Muscle of leg (tissue), 16 donors: ENCODE measurements around the gene OR9Q1. TPM values are rescaled to one million over a fixed set of nuclear protein-coding genes. Genes with fewer than 3 reads are reported as not detected.

Experiments used
- DNase-seq: peaks from one replicate; pipeline ENCODE4 v3.0.0; 2013
- H3K27ac ChIP-seq: one replicate; pipeline ENCODE4 v1.5.1; 2013; ENCODE audit warnings: mild to moderate bottlenecking, low read length, control low read depth
- H3K27me3 ChIP-seq: one replicate; pipeline ENCODE4 v1.6.1; 2013; ENCODE audit warnings: low read length; ENCODE audit not compliant: control insufficient read depth, insufficient read depth
- H3K36me3 ChIP-seq: one replicate; pipeline ENCODE4 v1.6.1; 2013; ENCODE audit warnings: low read length; ENCODE audit not compliant: control insufficient read depth, insufficient read depth
- H3K4me1 ChIP-seq: one replicate; pipeline ENCODE4 v1.6.1; 2013; ENCODE audit warnings: low read length; ENCODE audit not compliant: control insufficient read depth, insufficient read depth
- H3K4me3 ChIP-seq: one replicate; pipeline ENCODE4 v1.5.1; 2013; ENCODE audit warnings: low read length, control low read depth
- H3K9me3 ChIP-seq: replicated peaks from 2 replicates; pipeline ENCODE4 v1.6.1; 2013; ENCODE audit warnings: low read depth, low read length; ENCODE audit not compliant: control insufficient read depth
- WGBS: methylation state at CpG from one replicate; pipeline ENCODE4 v1.1.5; 2013; ENCODE audit warnings: missing lambda C conversion rate; ENCODE audit not compliant: insufficient coverage; 5-methylcytosine and 5-hydroxymethylcytosine counted together
- long read RNA-seq, 11 donors: transcript quantifications; one replicate each; lab custom pipeline, GENCODE V29; 2026
- polyA plus RNA-seq, 8 donors: library from polyadenylated mRNA; unstranded; fragments of 120-200 nt; gene quantifications; one replicate each; pipeline versions ENCODE4 v1.2.1 to v1.2.3, GENCODE V29; 2013; ENCODE audit warnings: inconsistent platforms in 1 of 8, low replicate concordance in 1 of 8; ENCODE audit not compliant: insufficient read length in 8 of 8, insufficient read depth in 1 of 8
- total RNA-seq: library from RNA; stranded (reverse); fragments of 120-200 nt; gene quantifications from one replicate; pipeline ENCODE4 v1.2.4, GENCODE V29; 2013

Gene OR9Q1
- total RNA-seq (not detected), polyA plus RNA-seq (not detected)
- long read RNA-seq, donor 1: 0 reads
- long read RNA-seq, donor 2: 0 reads
- long read RNA-seq, donor 3: 0 reads
- long read RNA-seq, donor 4: 0 reads
- long read RNA-seq, donor 5, partial matches to known transcripts: 0 of 2 reads
- long read RNA-seq, donor 5, other reads (novel, unspliced or antisense): 0 of 2 reads
- long read RNA-seq, donor 6: 0 reads
- long read RNA-seq, donor 7: 0 reads
- long read RNA-seq, donor 8, partial matches to known transcripts: 0 of 3 reads
- long read RNA-seq, donor 8, other reads (novel, unspliced or antisense): 0 of 3 reads
- long read RNA-seq, donor 9: 0 reads
- long read RNA-seq, donor 10: 0 reads
- long read RNA-seq, donor 11: 0 reads

- H3K4me3 ChIP-seq: no peak within 1 kb of the TSS
- H3K4me1 ChIP-seq: peaks cover 13% of the 10 kb centered on the region
Measured at GRCh38 chr11:58023435-58023931, at the start of gene OR9Q1. Gene OR9Q1 (plus strand): TSS chr11:58023881. CDS start chr11:58179445, 155,564 bp downstream.

GRCh38 chr11:57974132-57974531 lies 49.5 kb upstream of the OR9Q1 start:
- no peaks in the 10 kb centered on the region for H3K9me3 ChIP-seq
- no peak for DNase-seq
- H3K27me3 ChIP-seq: no peaks in the 10 kb centered on the region
- no peak overlapping the region for H3K27ac ChIP-seq
- H3K4me1 ChIP-seq: peaks cover 7% of the 10 kb centered on the region
- no peak overlapping the region for H3K4me3 ChIP-seq
- no peaks in the 10 kb centered on the region for H3K36me3 ChIP-seq
- WGBS: no CpG with 5 or more reads among the region's 1 CpG

More at GRCh38 chr11:58023435-58023931, at the start of gene OR9Q1:
- Histone ChIP-seq H3K36me3 (no peaks in the 10 kb centered on the region), H3K27ac (peak within 1 kb of the TSS; percentile 83), H3K27me3 (no peaks in the 10 kb centered on the region), H3K9me3 (no peaks in the 10 kb centered on the region)
- peak; percentile 20 for DNase-seq
- 17% methylated on average over 1 of the region's 5 CpGs for WGBS

GRCh38 chr11:57974848-57975601 lies 48.7 kb upstream of the OR9Q1 start:
- H3K36me3 ChIP-seq: no peaks in the 10 kb centered on the region
- peaks cover 7% of the 10 kb centered on the region for H3K4me1 ChIP-seq
- peak overlapping the region; percentile 66 for H3K27ac ChIP-seq
- H3K4me3 ChIP-seq: no peak overlapping the region
- no peaks in the 10 kb centered on the region for H3K9me3 ChIP-seq
- DNase-seq: peak; percentile 91
- 91% methylated on average over 12 of the region's 15 CpGs for WGBS
- no peaks in the 10 kb centered on the region for H3K27me3 ChIP-seq

GRCh38 chr11:57977709-57978108 lies 46.0 kb upstream of the OR9Q1 start:
- H3K4me1 ChIP-seq: peaks cover 7% of the 10 kb centered on the region
- no peak for DNase-seq
- no peak overlapping the region for H3K4me3 ChIP-seq
- no peaks in the 10 kb centered on the region for H3K9me3 ChIP-seq
- no peaks in the 10 kb centered on the region for H3K27me3 ChIP-seq
- H3K27ac ChIP-seq: no peak overlapping the region
- H3K36me3 ChIP-seq: no peaks in the 10 kb centered on the region
- WGBS: no CpG with 5 or more reads among the region's 2 CpGs

- no peak for DNase-seq
- no peaks in the 10 kb centered on the region for H3K27me3 ChIP-seq
- H3K27ac ChIP-seq: no peak overlapping the region
- no peaks in the 10 kb centered on the region for H3K36me3 ChIP-seq
- peaks cover 7% of the 10 kb centered on the region for H3K4me1 ChIP-seq
- WGBS: 100% methylated on average over 1 of the region's 3 CpGs
- no peaks in the 10 kb centered on the region for H3K9me3 ChIP-seq
- no peak overlapping the region for H3K4me3 ChIP-seq
Measured at GRCh38 chr11:57978686-57979531, 44.8 kb upstream of the OR9Q1 start.

- WGBS: 70% methylated on average over 1 of the region's 1 CpG
- H3K9me3 ChIP-seq: no peaks in the 10 kb centered on the region
- no peak overlapping the region for H3K27ac ChIP-seq
- H3K27me3 ChIP-seq: no peaks in the 10 kb centered on the region
- no peaks in the 10 kb centered on the region for H3K36me3 ChIP-seq
- H3K4me1 ChIP-seq: peaks cover 7% of the 10 kb centered on the region
- DNase-seq: no peak
- no peak overlapping the region for H3K4me3 ChIP-seq
Measured at GRCh38 chr11:57979532-57980079, 44.1 kb upstream of the OR9Q1 start.

GRCh38 chr11:57980201-57980600 lies 43.5 kb upstream of the OR9Q1 start:
- no peak for DNase-seq
- peaks cover 7% of the 10 kb centered on the region for H3K4me1 ChIP-seq
- no peaks in the 10 kb centered on the region for H3K9me3 ChIP-seq
- no peaks in the 10 kb centered on the region for H3K27me3 ChIP-seq
- no peak overlapping the region for H3K4me3 ChIP-seq
- H3K36me3 ChIP-seq: no peaks in the 10 kb centered on the region
- H3K27ac ChIP-seq: no peak overlapping the region
- 80% methylated on average over 1 of the region's 2 CpGs for WGBS

- Histone ChIP-seq H3K4me1 (peaks cover 7% of the 10 kb centered on the region), H3K27me3 (no peaks in the 10 kb centered on the region), H3K36me3 (no peaks in the 10 kb centered on the region), H3K9me3 (no peaks in the 10 kb centered on the region), H3K4me3 (no peak overlapping the region), H3K27ac (no peak overlapping the region)
- WGBS: 91% methylated on average over 3 of the region's 3 CpGs
- DNase-seq: no peak
Measured at GRCh38 chr11:57981536-57981935, 42.1 kb upstream of the OR9Q1 start.

GRCh38 chr11:57982776-57983175 lies 40.9 kb upstream of the OR9Q1 start:
- no peak overlapping the region for H3K27ac ChIP-seq
- no peak overlapping the region for H3K4me3 ChIP-seq
- H3K9me3 ChIP-seq: no peaks in the 10 kb centered on the region
- DNase-seq: peak; percentile 17
- no CpG with 5 or more reads among the region's 4 CpGs for WGBS
- H3K4me1 ChIP-seq: peaks cover 2% of the 10 kb centered on the region
- H3K36me3 ChIP-seq: no peaks in the 10 kb centered on the region
- no peaks in the 10 kb centered on the region for H3K27me3 ChIP-seq
